ENCODE results near the gene TMEM272.

The TMEM272 gene, protein sequence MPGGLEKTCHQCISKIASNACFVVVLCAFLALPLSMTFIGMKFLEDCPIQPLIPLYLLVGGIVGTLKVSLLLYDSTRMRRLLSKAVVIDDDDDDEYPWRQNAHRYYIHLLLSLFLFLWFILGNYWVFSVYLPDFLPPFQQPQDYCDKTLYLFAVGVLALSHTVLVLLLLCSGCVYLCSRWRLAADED

DNA sequence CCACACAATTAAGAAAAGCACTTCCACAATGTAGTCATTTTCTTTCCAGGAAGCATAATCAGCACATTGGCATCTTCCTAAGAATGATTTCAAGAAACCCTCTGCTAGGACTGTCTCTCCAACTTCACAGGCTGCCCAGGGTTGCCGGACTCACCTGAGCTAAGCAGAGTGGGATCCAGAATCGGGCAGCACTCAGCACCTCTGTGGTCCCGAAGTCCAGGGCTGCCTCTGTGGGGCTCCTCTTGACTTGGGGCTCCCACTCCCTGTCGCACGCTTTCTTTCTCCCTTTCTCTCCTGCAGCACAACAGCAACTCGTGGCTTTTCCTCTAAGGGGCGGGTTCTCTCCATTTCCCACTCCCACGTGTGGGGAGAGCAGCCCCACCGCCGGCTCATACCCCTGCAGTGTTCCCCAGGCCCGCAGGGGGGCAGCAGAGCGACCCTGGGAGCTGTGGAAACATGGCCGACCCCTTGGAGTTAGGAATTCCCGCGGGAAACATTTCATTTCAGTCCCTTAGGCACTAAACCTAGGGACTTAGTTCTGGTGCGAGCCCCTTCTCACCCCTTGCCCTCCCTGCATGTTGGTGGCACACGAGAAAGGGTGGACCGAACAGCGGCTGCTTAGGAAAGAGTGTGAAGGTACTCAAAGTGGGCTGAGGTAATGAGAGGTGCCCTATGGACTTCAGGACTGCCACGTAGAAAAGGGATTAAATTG, at the start of gene TMEM272:
TMEM272 (minus strand) TSS at position 316 of the 712 bp plus-strand sequence. CDS start 6,647 bp downstream, outside the sequence.
- peak; percentile 35 to 56 for DNase-seq

DNA sequence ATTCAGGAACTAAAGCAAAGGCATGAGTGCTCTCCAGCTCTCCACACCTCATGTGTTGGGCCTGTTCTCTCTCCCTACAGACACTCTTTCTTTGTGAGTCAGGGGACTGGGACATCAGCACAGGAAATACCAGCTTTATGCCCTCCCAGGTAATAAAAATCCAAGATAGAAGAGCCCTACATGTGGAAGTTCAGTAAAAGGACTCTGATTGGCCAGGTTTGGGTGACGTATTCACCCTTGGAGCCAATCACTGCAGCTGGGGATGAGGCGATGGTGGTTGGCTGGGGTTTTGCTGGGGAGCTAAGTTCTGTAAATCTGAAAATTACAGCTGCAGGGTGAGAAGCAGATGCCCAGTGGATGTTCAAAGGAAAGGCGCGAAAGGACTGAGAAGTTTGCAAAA, 49.3 kb upstream of the TMEM272 start:
- no peak for DNase-seq

DNA sequence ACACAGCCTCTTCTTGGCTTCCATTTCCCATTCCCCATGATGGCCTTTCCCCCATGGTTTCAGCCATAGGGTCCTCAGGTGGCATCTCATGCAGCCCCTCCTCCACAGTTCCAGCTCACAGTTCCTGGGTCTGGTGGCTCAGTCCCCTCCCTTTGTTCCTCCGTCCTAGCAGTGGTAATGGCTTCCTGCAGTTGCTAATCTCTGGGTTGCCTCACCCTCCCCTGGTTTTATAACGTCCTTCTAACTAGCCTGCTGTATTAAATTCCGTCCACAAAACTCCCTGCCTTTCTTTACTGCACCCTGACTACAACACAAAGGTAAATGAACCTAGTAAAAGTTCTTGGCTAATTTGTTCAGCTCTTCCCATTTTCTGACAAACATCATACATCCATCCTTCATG, 47.7 kb upstream of the TMEM272 start:
- no peak for DNase-seq

DNA sequence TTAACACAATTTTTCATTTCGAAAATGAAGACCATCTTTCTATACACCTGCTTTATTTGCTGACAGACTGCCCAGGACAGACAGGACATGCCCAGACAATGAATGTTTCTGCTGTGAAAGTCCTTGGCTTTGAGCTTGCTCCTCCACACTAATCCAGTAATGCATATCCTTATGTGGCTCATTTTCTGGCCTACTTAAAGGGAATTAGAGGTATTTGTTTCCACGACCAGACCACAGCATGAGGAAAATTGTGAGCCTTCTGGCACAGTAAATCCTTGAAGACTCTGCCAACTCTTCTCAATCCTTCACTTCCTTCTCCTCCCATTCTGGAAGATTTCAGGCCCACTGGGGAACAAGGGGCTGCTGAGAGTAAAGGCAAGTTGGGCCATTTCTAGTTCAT, 42.5 kb upstream of the TMEM272 start:
- DNase-seq: no peak

DNA sequence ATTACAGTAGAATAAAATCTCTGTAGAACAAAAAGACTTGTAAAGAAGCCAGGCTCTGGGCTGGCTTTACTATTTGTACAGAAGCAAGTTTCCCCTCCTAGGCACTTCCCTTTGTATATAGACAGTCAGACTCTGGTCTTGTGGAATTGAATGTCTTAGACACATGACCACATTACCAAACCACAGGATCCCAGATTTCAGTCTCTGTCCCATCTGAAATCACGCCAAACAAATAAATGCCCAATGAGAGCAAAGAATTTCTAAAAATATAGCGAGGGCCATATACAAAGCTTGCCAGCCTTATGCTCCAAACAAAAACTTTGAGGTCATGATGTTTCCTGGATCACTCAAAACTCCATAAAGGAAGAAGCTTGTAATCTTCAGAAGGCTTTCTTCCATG, 40.7 kb upstream of the TMEM272 start:
- no peak for DNase-seq

DNA sequence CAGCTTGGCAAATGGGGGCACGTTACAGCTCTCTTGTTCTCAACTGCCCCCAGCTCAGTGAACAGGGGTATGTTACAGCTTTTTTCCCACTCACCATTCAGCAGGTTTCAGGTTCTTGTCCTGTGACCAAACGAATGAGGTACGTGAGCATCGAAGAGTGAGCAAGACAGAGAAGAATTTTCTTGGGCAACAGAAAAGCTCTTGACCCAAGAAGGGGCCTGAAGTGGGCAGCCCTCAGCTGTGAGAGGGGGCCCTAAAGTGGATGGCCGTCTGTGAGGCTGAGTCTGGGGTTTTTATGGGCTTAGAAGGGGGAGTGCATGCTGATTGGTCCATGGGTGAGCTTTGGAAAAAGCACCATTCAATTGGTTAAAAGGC, 38.2 kb upstream of the TMEM272 start:
- no peak for DNase-seq

DNA sequence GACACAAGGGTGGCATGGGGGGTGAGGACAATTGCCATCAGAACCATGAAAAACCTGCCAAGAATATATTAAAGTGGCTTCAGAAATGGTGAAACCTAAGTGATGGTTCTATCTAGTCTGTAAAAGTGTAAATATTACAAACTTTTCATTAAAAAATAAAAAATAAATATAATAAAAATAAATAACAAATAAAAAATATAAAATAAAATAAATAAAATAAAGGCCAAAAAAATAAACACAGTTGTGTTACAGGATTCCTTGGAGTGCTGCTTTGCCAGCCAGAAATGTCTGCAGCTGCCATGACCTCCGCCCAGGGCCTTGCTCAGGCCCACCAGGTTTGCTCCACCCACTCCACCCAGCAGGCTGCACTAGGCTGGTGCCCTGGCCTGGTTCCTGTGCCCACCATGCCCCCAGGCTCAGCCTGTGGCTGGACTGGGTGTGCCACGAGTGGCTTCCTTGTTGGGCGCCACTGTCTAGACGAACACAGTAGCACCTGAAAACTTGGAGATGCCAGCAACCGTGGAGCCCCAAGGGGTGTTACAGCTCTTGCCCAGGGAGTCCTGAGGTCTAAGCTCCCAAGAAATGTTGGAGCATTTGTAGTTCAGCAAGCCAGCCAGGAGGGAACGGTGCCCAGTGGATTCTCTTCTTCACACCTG, 37.7 kb upstream of the TMEM272 start:
- DNase-seq: no peak

DNA sequence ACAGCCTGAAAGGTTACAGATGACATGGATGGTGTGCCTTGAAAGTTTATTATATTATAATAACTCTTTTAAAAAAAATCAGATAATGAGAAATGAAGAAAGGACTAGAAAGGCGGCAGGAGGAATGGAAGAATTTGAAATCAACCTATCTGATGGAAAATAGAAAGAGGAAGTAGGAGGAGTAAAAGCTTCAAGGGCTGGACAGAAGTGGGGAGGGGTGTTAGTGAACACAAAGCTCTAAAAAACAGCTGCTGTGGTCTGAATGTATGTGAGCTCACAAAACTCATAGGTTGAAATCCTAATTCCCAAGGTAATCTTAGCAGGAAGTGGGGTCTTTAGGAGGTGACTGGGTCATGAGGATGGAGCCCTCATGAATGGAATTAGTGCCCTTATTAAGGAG, 36.3 kb upstream of the TMEM272 start:
- no peak for DNase-seq

DNA sequence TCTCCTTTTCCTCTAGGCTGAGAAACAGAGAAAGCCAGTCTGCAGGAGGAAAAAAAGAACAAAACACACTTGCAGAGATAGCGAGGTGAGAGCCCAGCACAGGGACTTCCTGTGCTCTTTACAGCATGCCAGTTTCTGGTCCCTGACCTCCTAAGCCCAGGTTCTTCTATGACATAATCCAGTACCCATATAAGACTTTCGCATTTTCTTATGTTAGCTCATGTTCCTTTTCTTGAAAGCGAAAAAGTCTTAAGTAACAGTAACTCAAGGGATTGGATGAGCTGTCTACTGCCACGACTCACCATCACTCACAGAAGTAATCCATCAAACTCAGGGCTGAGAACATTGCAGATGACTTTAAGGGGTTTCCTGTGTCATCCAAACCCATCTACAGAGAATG, 34.2 kb upstream of the TMEM272 start:
- no peak for DNase-seq

DNA sequence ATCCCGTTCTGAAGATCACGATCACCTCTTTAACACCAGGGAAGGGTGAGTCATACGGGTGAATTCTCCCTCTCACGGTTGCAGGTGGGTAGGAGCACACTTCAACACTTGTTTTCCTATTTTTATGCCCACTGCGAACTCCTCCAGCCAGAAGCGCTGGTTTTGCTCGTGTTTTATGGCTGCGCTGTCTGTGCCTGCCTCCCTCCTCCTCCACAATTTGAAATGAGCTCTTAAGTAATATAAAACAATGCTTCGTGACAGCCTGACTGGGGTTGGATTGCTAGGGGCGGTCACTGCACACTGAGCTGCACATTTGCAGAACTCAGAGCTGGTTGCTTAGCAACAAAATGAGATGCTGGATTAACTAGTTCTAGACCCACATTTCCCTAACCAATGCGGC, 29.7 kb upstream of the TMEM272 start:
- DNase-seq: no peak

DNA sequence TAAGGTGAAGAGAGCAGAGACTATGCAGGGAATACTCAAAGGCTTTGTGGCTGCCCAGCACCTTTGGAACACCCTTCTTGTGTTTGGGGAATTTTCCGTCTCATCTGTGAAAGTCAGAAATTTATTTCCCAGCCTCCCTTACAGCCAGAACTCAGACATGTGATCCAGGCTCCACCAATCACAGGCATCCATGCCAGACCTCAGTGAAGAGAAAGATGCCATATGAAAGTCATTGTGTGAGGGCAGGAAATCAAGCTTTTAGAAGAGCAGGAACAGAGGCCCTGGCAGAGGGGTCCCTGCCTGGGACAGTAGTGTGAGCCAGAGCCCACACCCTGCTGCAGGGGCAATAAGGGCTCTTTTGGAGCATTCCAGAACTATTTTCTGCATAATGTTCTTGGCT, 28.9 kb upstream of the TMEM272 start:
- DNase-seq: no peak

DNA sequence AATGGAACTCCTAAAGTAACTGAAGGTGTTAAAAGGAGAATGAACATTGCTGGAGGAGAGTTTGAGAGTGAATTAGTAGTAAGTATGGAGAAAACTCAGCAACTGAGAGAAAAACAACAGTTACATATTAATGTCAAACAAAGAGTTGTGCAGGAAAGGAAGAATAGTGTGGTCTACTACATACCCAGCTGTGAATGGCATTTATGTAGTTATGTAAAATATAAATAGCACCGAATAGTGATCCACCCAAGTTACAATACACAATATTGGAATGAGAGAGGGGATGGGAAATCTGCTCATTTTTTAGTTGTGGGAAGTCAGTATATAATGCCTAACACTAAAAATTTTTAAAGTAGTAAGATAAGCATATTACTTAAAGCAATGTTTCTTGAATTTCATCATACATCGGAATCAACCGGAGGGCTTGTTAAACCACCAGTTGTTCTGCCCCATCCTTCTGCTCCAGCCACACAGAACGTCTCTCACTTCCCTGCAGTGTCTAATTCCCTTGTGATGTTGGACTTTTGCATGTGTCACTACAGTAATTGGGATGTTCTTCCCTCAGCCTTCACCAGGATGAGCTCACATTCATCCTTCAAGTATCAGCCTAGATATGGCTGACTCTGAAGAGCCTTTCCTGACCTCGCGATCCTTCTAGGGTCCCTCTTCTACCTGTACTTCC, 28.3 kb upstream of the TMEM272 start:
- no peak for DNase-seq

DNA sequence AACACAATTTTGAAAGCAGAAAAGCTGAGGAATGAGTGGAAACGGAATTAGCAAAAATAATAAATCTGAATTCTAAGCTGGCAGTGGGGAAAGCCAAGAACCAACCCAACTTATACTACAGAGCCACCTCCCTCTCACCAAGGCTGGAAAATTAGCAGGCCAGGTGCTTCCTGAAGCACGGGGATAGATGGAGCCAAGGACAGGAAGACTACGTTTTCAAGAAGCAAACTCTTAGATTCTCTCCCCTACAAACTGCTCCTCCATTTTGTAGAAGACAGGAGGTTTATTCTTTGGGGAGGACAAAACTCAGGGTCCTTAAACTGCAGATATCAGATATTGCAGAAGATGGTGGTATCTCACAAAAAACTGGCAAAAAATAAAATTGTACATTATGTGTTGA, 25.6 kb upstream of the TMEM272 start:
- DNase-seq: no peak

DNA sequence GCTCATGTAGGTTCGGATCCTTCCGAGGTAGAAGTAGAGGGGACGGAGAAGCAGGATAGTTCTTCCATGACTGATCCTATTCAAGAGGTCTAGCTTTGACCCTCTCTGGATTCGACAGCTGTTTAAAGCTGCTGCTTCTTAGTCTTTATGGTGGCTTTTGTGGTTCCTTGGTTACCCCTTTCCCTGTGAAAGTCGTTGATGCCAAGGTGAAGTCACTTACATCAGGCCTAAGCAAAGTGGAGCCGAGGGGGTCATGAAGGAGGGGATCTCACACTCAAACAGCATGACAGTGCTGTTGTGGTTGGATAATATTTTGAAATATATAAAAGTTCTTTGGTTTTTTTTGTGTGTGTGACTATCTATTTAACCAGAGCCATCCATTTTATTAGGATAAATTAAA, 24.9 kb upstream of the TMEM272 start:
- no peak for DNase-seq

DNA sequence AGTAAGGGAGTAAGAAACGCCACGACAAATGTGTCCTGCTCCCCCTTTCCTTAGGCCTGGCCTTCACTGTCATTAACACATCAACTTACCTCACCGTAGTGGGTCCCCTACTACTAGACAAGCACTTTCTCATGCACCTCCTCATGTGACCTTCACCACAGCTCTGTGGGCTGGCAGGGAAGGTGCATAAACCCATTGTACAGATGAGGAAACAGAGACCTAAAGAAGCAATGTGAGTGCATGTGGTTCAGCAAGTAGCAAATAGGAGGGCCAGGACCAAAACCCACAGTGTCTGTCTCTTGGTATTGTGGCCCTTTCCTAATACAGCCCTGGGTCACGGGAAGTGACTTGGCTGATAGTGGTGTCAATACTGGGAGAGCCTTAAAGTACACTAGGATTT, 22.1 kb upstream of the TMEM272 start:
- no peak for DNase-seq

DNA sequence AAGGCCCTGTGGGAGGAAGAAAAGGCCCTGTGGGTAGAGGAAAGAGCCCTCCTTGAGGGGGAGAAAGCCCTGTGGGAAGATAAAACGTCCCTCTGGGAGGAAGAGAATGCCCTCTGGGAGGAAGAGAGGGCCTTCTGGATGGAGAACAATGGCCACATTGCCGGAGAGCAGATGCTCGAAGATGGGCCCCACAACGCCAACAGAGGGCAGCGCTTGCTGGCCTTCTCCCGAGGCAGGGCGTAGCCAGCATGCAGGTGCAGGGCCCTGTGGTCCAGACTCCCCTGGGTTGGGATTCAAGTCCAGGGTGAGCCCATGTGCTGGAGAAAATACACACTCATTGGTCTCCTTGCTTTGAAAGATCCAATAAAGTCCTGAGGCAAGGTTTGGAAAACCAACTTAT, 20.9 kb upstream of the TMEM272 start:
- DNase-seq: no peak

DNA sequence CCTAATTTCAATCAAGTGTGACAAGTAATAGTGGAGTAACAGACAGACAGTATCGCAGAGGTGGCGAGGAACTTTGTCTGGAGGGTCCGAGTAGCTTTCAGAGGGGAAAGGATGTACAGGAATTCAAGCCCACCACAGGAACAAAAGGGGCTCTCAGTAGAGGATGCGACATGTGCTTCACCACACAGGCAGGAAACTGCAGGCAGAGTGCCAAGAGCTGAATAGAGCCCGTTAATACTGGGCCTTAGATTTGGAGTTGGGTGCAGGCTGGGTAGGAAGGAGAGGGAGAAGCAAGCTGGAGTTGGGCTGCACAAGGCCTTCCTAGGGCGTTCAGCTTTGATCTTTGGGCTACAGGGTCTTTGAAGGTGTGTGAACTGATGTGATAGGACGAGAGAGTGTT, 18.0 kb upstream of the TMEM272 start:
- no peak for DNase-seq

DNA sequence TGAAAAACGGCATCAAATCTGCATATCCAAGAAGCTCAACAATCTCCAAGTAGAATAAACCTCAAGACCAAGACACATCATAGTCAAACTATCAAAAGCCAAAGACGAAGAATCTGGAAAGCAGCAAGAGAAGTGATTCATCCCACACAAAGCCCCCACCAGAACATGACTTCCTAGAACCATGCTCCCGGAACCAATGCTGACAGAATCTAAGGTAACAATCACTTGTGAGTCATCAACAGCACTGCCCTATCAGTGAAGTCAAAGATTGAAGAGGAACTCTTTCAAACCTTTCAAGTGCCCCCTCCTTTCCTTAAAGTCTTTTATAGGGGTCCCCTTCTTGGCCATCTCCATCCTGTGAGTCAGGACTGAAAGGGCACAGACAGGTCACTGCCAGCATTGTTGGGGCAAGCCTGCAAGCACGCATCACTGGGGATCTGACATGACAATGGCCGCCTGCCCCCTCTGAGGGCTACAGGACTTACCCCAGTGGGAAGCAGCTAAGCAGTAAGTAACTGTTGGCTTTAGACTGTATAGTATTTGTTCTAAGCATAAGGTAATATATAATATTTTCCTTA, 16.8 kb upstream of the TMEM272 start, which contains the start of gene CCDC70:
CCDC70 (plus strand) TSS at position 247 of the 578 bp plus-strand sequence. CDS start 3,443 bp downstream, outside the sequence.
- DNase-seq: peak in 1 of 2 donors; percentile 8

DNA sequence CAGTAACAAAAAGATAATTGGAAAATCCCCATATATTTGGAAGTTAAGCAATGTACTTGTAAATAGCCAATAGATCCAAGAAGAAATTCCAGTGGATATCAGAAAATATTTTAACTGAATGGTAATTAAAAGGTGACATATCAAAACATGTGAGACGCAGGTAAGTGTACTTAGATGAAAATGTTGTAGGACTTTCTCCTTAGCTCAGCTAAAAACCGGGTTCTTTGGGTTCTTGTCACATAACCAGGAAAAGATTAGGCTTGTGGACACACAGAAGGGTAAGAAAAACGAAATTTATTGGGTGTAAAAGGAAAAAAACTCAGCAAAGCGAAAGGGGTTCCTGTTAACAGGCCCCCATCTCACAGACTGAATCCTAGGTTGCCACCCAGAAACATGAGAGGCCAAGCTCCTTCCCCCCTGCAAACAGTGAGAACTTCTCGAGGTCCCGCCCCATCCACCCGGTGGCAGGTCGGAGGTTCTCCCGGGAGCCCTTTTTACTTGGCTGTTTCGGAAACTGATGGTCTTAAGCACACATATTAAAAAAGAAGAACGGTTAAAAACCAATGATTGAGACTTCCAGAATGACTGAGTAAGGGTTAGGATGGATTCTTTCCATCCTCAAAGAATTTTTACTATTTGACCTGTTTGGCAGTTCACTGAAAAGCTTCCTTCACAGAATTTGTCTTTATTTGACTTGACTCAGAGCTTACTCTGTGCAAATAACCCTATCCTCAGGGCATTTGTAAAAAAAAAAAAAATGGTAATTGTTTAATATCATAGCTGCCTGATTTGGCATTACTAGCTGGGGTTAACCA, 13.7 kb upstream of the TMEM272 start:
- no peak for DNase-seq

DNA sequence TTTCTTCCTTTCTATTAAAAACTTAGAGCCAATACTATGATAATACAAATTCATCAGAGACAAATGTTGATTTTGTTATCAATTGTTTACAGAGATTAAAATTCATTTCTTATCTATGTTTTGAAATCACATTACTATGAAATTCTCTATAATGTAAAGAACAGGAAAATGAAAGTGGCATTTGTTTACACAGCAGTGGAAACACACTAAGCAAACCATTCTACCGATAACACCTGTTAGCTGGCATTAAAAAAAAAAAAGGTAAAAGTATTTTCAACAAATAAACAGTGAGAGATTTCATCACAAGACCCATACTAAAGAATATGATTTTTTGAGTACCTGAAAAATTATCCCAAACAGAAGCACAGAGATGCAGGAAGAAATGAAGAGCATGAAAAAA, 12.0 kb upstream of the TMEM272 start:
- no peak for DNase-seq

DNA sequence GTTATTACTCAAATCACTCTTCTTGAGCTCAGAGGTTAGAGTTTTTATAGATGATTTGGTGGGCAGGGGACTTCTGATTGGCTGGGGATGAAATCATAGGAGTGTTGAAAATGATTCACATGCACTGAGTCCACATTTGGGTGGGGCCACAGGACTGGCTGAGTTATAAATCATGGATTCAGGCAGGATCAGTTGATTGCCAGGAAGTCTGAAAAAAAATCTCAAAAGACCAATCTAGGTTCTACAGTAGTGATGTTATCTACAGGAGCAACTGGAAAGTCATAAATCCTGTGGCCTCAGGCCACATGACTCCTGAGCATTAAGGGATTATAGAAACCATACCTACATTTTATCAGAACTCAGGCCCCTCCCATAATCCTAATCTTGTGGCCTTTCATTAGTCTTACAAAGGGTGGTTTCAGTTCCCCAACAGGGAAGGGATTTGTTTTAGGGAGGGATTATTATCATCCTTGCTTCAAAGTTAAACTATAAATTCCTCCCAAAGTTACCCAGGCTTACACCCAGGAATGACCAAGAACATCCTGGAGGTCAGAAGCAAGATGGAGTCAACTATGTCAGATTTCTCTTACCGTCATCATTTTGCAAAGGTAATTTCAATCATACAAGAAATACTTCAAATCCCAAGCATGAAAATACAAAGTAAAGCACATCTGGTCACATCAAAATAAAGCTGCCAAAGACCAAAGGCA, 11.2 kb upstream of the TMEM272 start:
- no peak for DNase-seq
